ENCODE results near the gene TNIK. TPM values are rescaled to one million over a fixed set of nuclear protein-coding genes. Genes with fewer than 3 reads are reported as not detected.

Gene TNIK
- total RNA-seq, 1 experiment from 2014 or later = 14.8 TPM

GRCh38 chr3:171487382-171487781 lies 27.2 kb upstream of the TNIK start:
- Histone ChIP-seq H3K27me3 (no peaks in the 10 kb centered on the region), H3K27ac (no peak overlapping the region), H3K9me3 (replicated peaks) (no peaks in the 10 kb centered on the region), H3K4me1 (no peaks in the 10 kb centered on the region), H3K36me3 (no peaks in the 10 kb centered on the region), H3K4me3 (no peak overlapping the region)
- DNase-seq = no peak

- H3K4me3 ChIP-seq = no peak overlapping the region
- H3K27me3 ChIP-seq = no peaks in the 10 kb centered on the region
- H3K36me3 ChIP-seq = no peaks in the 10 kb centered on the region
- DNase-seq = no peak
- no peak overlapping the region for H3K27ac ChIP-seq
- H3K4me1 ChIP-seq = no peaks in the 10 kb centered on the region
- H3K9me3 ChIP-seq (replicated peaks) = no peaks in the 10 kb centered on the region
These were observed 25.1 kb upstream of the TNIK start for GRCh38 chr3:171485338-171485737.

- H3K4me1 ChIP-seq = no peaks in the 10 kb centered on the region
- DNase-seq = no peak
- no peaks in the 10 kb centered on the region for H3K27me3 ChIP-seq
- no peaks in the 10 kb centered on the region for H3K9me3 ChIP-seq (replicated peaks)
- no peaks in the 10 kb centered on the region for H3K36me3 ChIP-seq
- no peak overlapping the region for H3K27ac ChIP-seq
- H3K4me3 ChIP-seq = no peak overlapping the region
These were observed 20.8 kb upstream of the TNIK start for GRCh38 chr3:171481011-171481410.

GRCh38 chr3:171480526-171480925 lies 20.3 kb upstream of the TNIK start:
- Histone ChIP-seq H3K36me3 (no peaks in the 10 kb centered on the region), H3K27me3 (no peaks in the 10 kb centered on the region), H3K4me1 (no peaks in the 10 kb centered on the region), H3K4me3 (no peak overlapping the region), H3K9me3 (replicated peaks) (no peaks in the 10 kb centered on the region), H3K27ac (no peak overlapping the region)
- DNase-seq = no peak

- no peaks in the 10 kb centered on the region for H3K9me3 ChIP-seq (replicated peaks)
- H3K27ac ChIP-seq = no peak overlapping the region
- H3K4me1 ChIP-seq = no peaks in the 10 kb centered on the region
- no peak for DNase-seq
- no peaks in the 10 kb centered on the region for H3K27me3 ChIP-seq
- no peaks in the 10 kb centered on the region for H3K36me3 ChIP-seq
- no peak overlapping the region for H3K4me3 ChIP-seq
These were observed 16.4 kb upstream of the TNIK start for GRCh38 chr3:171476532-171477102.

GRCh38 chr3:171472552-171472951 lies 12.3 kb upstream of the TNIK start:
- H3K27ac ChIP-seq = no peak overlapping the region
- no peaks in the 10 kb centered on the region for H3K27me3 ChIP-seq
- H3K36me3 ChIP-seq = no peaks in the 10 kb centered on the region
- no peaks in the 10 kb centered on the region for H3K4me1 ChIP-seq
- no peak for DNase-seq
- H3K4me3 ChIP-seq = no peak overlapping the region
- no peaks in the 10 kb centered on the region for H3K9me3 ChIP-seq (replicated peaks)

GRCh38 chr3:171470714-171471227 lies 10.6 kb upstream of the TNIK start:
- H3K36me3 ChIP-seq = no peaks in the 10 kb centered on the region
- no peak overlapping the region for H3K27ac ChIP-seq
- no peaks in the 10 kb centered on the region for H3K9me3 ChIP-seq (replicated peaks)
- no peaks in the 10 kb centered on the region for H3K27me3 ChIP-seq
- no peak for DNase-seq
- no peak overlapping the region for H3K4me3 ChIP-seq
- no peaks in the 10 kb centered on the region for H3K4me1 ChIP-seq

- no peak overlapping the region for H3K4me3 ChIP-seq
- H3K9me3 ChIP-seq (replicated peaks) = no peaks in the 10 kb centered on the region
- H3K27ac ChIP-seq = no peak overlapping the region
- no peaks in the 10 kb centered on the region for H3K4me1 ChIP-seq
- H3K36me3 ChIP-seq = no peaks in the 10 kb centered on the region
- no peaks in the 10 kb centered on the region for H3K27me3 ChIP-seq
- DNase-seq = no peak
These were observed 9.2 kb upstream of the TNIK start for GRCh38 chr3:171469376-171469775.

GRCh38 chr3:171468296-171468906 lies 8.2 kb upstream of the TNIK start:
- no peak for DNase-seq
- H3K27ac ChIP-seq = no peak overlapping the region
- no peaks in the 10 kb centered on the region for H3K4me1 ChIP-seq
- no peaks in the 10 kb centered on the region for H3K9me3 ChIP-seq (replicated peaks)
- no peaks in the 10 kb centered on the region for H3K27me3 ChIP-seq
- no peak overlapping the region for H3K4me3 ChIP-seq
- no peaks in the 10 kb centered on the region for H3K36me3 ChIP-seq

GRCh38 chr3:171465763-171466162 lies 5.6 kb upstream of the TNIK start:
- H3K9me3 ChIP-seq (replicated peaks) = no peaks in the 10 kb centered on the region
- no peaks in the 10 kb centered on the region for H3K36me3 ChIP-seq
- no peak overlapping the region for H3K4me3 ChIP-seq
- DNase-seq = no peak
- no peaks in the 10 kb centered on the region for H3K4me1 ChIP-seq
- H3K27me3 ChIP-seq = no peaks in the 10 kb centered on the region
- no peak overlapping the region for H3K27ac ChIP-seq

GRCh38 chr3:171464462-171464861 lies 4.3 kb upstream of the TNIK start:
- DNase-seq = no peak
- Histone ChIP-seq H3K27me3 (no peaks in the 10 kb centered on the region), H3K4me3 (no peak overlapping the region), H3K27ac (no peak overlapping the region), H3K36me3 (no peaks in the 10 kb centered on the region), H3K4me1 (no peaks in the 10 kb centered on the region), H3K9me3 (replicated peaks) (no peaks in the 10 kb centered on the region)

- DNase-seq = peak in 1 of 2 experiments; percentile 20
- Histone ChIP-seq H3K27me3 (no peaks in the 10 kb centered on the region), H3K9me3 (replicated peaks) (no peaks in the 10 kb centered on the region), H3K4me3 (no peak overlapping the region; the same call in 1 of the 2 replicates), H3K36me3 (no peaks in the 10 kb centered on the region), H3K4me1 (no peaks in the 10 kb centered on the region; the same call in 1 of the 2 replicates), H3K27ac (no peak overlapping the region)
These were observed 2.0 kb upstream of the TNIK start for GRCh38 chr3:171462224-171462623.

GRCh38 chr3:171461525-171461917 lies 1.3 kb upstream of the TNIK start:
- Histone ChIP-seq H3K27ac (no peak overlapping the region), H3K9me3 (replicated peaks) (no peaks in the 10 kb centered on the region), H3K4me1 (no peaks in the 10 kb centered on the region; the same call in 1 of the 2 replicates), H3K27me3 (no peaks in the 10 kb centered on the region), H3K36me3 (no peaks in the 10 kb centered on the region), H3K4me3 (peak overlapping the region; percentile 70)
- DNase-seq = no peak

- Histone ChIP-seq H3K4me1 (no peaks in the 10 kb centered on the region; the same call in 1 of the 2 replicates), H3K36me3 (no peaks in the 10 kb centered on the region), H3K27me3 (no peaks in the 10 kb centered on the region), H3K4me3 (peak overlapping the region; percentile 70), H3K27ac (peak overlapping the region; percentile 43), H3K9me3 (replicated peaks) (no peaks in the 10 kb centered on the region)
- peak; percentile 66 to 74 for DNase-seq
These were observed 720 bp upstream of the TNIK start for GRCh38 chr3:171460725-171461524.
